ENCODE measurements around the gene CD320. TPM values are rescaled to one million over a fixed set of nuclear protein-coding genes. Genes with fewer than 3 reads are reported as not detected.
A peak's percentile ranks its signal among the peaks of the same experiment; 100 is the strongest.

CD320 gene
- total and polyA plus RNA-seq, 2 donors (not counting 1 experiment from before 2014, with no cell fraction given): 30.5 to 32.6 TPM

GRCh38 chr19:8252922-8253589, 55.1 kb downstream of the CD320 start:
- Histone ChIP-seq H3K27me3 (replicated peaks in 1 of 4; ENCODE audit: control extremely low read depth in 1 of 4, control insufficient read depth in 3 of 4, insufficient read depth in 4 of 4, low read length in 3 of 4) (no peaks in the 10 kb centered on the region), H3K9ac (ENCODE audit: low read length) (no peak overlapping the region), H3K36me3 (replicated peaks in 1 of 2; ENCODE audit: control extremely low read depth in 1 of 2, control insufficient read depth in 1 of 2, extremely low read depth in 1 of 2, insufficient read depth in 2 of 2, low read length in 1 of 2) (peaks cover 3 to 46% of the 10 kb centered on the region in 2 experiments), H3K27ac (ENCODE audit: low read length in 2 of 2) (peak overlapping the region in 1 of 2 donors; percentile 28), H3K9me3 (ENCODE audit: control extremely low read depth in 1 of 3, control insufficient read depth in 2 of 3, insufficient read depth in 1 of 3, low read length in 2 of 3) (no peaks in the 10 kb centered on the region), H2AFZ (ENCODE audit: insufficient read depth, low read depth, low read length, poor library complexity, severe bottlenecking) (no peak overlapping the region), H3K4me3 (ENCODE audit: control extremely low read depth in 1 of 5, extremely low read depth in 1 of 5, insufficient read depth in 1 of 5, low read depth in 2 of 5, low read length in 4 of 5) (no peak overlapping the region), H3K4me2 (replicated peaks; ENCODE audit: low read depth, low read length, poor library complexity, severe bottlenecking) (no peak overlapping the region), H3K79me2 (ENCODE audit: control insufficient read depth, insufficient read depth, low read length) (peaks cover 16% of the 10 kb centered on the region), H4K20me1 (ENCODE audit: control insufficient read depth, insufficient read depth, low read length, poor library complexity, severe bottlenecking) (peaks cover 32% of the 10 kb centered on the region), H3K4me1 (ENCODE audit: control insufficient read depth in 2 of 2, insufficient read depth in 2 of 2, low read length in 2 of 2) (peaks cover 5 to 7% of the 10 kb centered on the region in 2 donors)
- POLR2A ChIA-PET: interaction anchor here (0.7 to 1.0 kb wide), 2 partner anchors 68 to 99 kb away, joined by 4 to 5 read pairs; no protein-coding TSS in a partner anchor
- WGBS (ENCODE audit: insufficient coverage): 31% methylated on average over 9 of the region's 13 CpGs
- peaks cover 8% of the 10 kb centered on the region for H3K4me1 Mint-ChIP-seq
- DNase-seq (peak; percentile 87), ATAC-seq (ENCODE audit: low read depth) (peak; percentile 95)
- H3K4me3 Mint-ChIP-seq: no peak overlapping the region
- no peaks in the 10 kb centered on the region for H3K27me3 Mint-ChIP-seq
- intact Hi-C loops (cut with micrococcal nuclease): loop anchor here (1.0 to 2.0 kb wide), 4 partner anchors 60 to 309 kb away; no protein-coding TSS in a partner anchor
- H3K27ac Mint-ChIP-seq: no peak overlapping the region
- no peaks in the 10 kb centered on the region for H3K9me3 Mint-ChIP-seq (ENCODE audit: insufficient read depth)
- TF ChIP-seq CTCF (IDR thresholded peaks at IDR 0.05) (peak; percentile 98), EZH2 (IDR thresholded peaks at IDR 0.05; ENCODE audit: borderline replicate concordance, insufficient read depth, low read depth, low read length, poor library complexity, severe bottlenecking) (no peak)
- CTCF ChIA-PET: interaction anchor here (0.6 to 5.4 kb wide), 26 partner anchors 9 to 309 kb away, joined by 3 to 62 read pairs (median 4); partner anchors contain the start of gene TIMM44

Other genes with a start within 250 kb of the CD320 start
- gene FBN3, start 158.8 kb downstream of the CD320 start, total RNA-seq: not detected in 2 replicates
- not detected in 2 replicates for gene FBN3, start 158.8 kb downstream of the CD320 start, polyA plus RNA-seq
- 125 and 146 TPM in 2 replicates for gene CERS4, start 99.0 kb downstream of the CD320 start, total RNA-seq
- gene CERS4, start 99.0 kb downstream of the CD320 start, polyA plus RNA-seq: 98.2 and 104 TPM in 2 replicates
- gene NDUFA7, start 13.0 kb upstream of the CD320 start, total RNA-seq: 23.2 and 28.6 TPM in 2 replicates
- gene NDUFA7, start 13.0 kb upstream of the CD320 start, polyA plus RNA-seq: 50.4 and 71.7 TPM in 2 replicates
- 2,435 and 2,579 TPM in 2 replicates for gene RPS28, start 13.1 kb upstream of the CD320 start, total RNA-seq
- 830 and 1,800 TPM in 2 replicates for gene RPS28, start 13.1 kb upstream of the CD320 start, polyA plus RNA-seq
- gene KANK3, start 34.9 kb upstream of the CD320 start, total RNA-seq: 0.27 TPM in 1 of 2 replicates, not detected in the other
- gene KANK3, start 34.9 kb upstream of the CD320 start, polyA plus RNA-seq: 0.34 and 0.35 TPM in 2 replicates
- gene ANGPTL4, start 55.8 kb upstream of the CD320 start, total RNA-seq: not detected in 2 replicates
- gene ANGPTL4, start 55.8 kb upstream of the CD320 start, polyA plus RNA-seq: not detected in 2 replicates
- gene RAB11B, start 82.0 kb upstream of the CD320 start, total RNA-seq: 126 and 130 TPM in 2 replicates
- 165 and 190 TPM in 2 replicates for gene RAB11B, start 82.0 kb upstream of the CD320 start, polyA plus RNA-seq
- 22.9 and 24.8 TPM in 2 replicates for gene MARCHF2, start 104.9 kb upstream of the CD320 start, total RNA-seq
- 50.5 and 52.6 TPM in 2 replicates for gene MARCHF2, start 104.9 kb upstream of the CD320 start, polyA plus RNA-seq
- 207 and 221 TPM in 2 replicates for gene HNRNPM, start 136.6 kb upstream of the CD320 start, total RNA-seq
- 137 and 229 TPM in 2 replicates for gene HNRNPM, start 136.6 kb upstream of the CD320 start, polyA plus RNA-seq
- gene PRAM1, start 194.3 kb upstream of the CD320 start, total RNA-seq: 0.91 and 1.2 TPM in 2 replicates
- gene PRAM1, start 194.3 kb upstream of the CD320 start, polyA plus RNA-seq: 1.5 and 1.7 TPM in 2 replicates
- 40.7 and 43.8 TPM in 2 replicates for gene ZNF414, start 205.8 kb upstream of the CD320 start, total RNA-seq
- 35.0 and 52.0 TPM in 2 replicates for gene ZNF414, start 205.8 kb upstream of the CD320 start, polyA plus RNA-seq

Data from B cell (primary cell).